K562 (cell line): ENCODE results near the gene RPL7A. TPM values are rescaled to one million over a fixed set of nuclear protein-coding genes. Genes with fewer than 3 reads are reported as not detected.

Experiments used
- BCOR ChIP-seq: fragments of 450-650 bp; IDR thresholded peaks from 2 replicates; pipeline ENCODE4 v1.6.1; 2016
- DNMT1 ChIP-seq: fragments of 450-650 bp; IDR thresholded peaks from 2 replicates; pipeline ENCODE4 v1.6.1; 2016; ENCODE audit warnings: antibody characterized with exemption, mild to moderate bottlenecking
- FOXM1 ChIP-seq, 2 experiments: fragments of 450-650 bp in 1 of 2; sonication (generic) in 1 of 2; formaldehyde crosslinking in 1 of 2; IDR thresholded peaks; 2 replicates each; pipeline versions ENCODE4 v1.6.1 to v1.9.0; 2017 to 2022; ENCODE audit warnings: low read depth in 2 of 2, mild to moderate bottlenecking in 2 of 2, missing genetic modification reagents in 1 of 2, moderate library complexity in 1 of 2
- GABPB1 ChIP-seq: sonication (generic); formaldehyde crosslinking; IDR thresholded peaks from 2 replicates; pipeline ENCODE4 v1.8.0; 2022; ENCODE audit warnings: mild to moderate bottlenecking, missing genetic modification reagents
- MBD1 ChIP-seq: fragments of 250-450 bp; sonication (Bioruptor Pico); IDR thresholded peaks from 2 replicates; pipeline ENCODE4 v1.8.0; 2022; ENCODE audit warnings: inconsistent platforms
- MIER1 ChIP-seq: fragments of 450-650 bp; IDR thresholded peaks from 2 replicates; pipeline ENCODE4 v1.6.1; 2016; ENCODE audit warnings: antibody characterized with exemption, mild to moderate bottlenecking, low read depth
- MTF1 ChIP-seq: fragments of 250-450 bp; sonication (Bioruptor Pico); IDR thresholded peaks from 2 replicates; pipeline ENCODE4 v1.9.0; 2021; ENCODE audit warnings: moderate library complexity, mild to moderate bottlenecking, inconsistent platforms, borderline replicate concordance
- MXD1 ChIP-seq: fragments of 250-450 bp; sonication (Bioruptor Pico); IDR thresholded peaks from 2 replicates; pipeline ENCODE4 v1.8.0; 2021; ENCODE audit warnings: borderline replicate concordance, mild to moderate bottlenecking, moderate library complexity; ENCODE audit not compliant: poor library complexity, severe bottlenecking
- NBN ChIP-seq: fragments of 450-650 bp; IDR thresholded peaks from 2 replicates; pipeline ENCODE4 v1.6.1; 2016; ENCODE audit warnings: low read depth, mild to moderate bottlenecking
- PBX2 ChIP-seq, 2 experiments: IDR thresholded peaks in 1 of 2; conservative IDR thresholded peaks in 1 of 2; 2 replicates each; pipeline ENCODE4 v1.6.1; 2016; ENCODE audit warnings: low read depth in 2 of 2, mild to moderate bottlenecking in 1 of 2, missing compliant biosample characterization in 1 of 2, missing genetic modification characterization in 1 of 2, moderate library complexity in 1 of 2
- SAFB2 ChIP-seq: fragments of 200-400 bp; formaldehyde crosslinking; IDR thresholded peaks from 2 replicates; pipeline ENCODE4 v1.6.1; 2018; ENCODE audit warnings: borderline replicate concordance, low read length, low read depth, moderate library complexity; ENCODE audit not compliant: severe bottlenecking
- SIX5 ChIP-seq, 2 experiments: IDR thresholded peaks; 2 replicates each; pipeline ENCODE4 v1.6.1; 2011; ENCODE audit warnings: low read length in 2 of 2, borderline replicate concordance in 1 of 2, low read depth in 1 of 2, mild to moderate bottlenecking in 1 of 2, moderate library complexity in 1 of 2; ENCODE audit not compliant: insufficient read depth in 1 of 2
- ZBTB49 ChIP-seq: sonication (generic); formaldehyde crosslinking; IDR thresholded peaks from 2 replicates; pipeline ENCODE4 v1.8.0; 2022; ENCODE audit warnings: missing genetic modification reagents, mild to moderate bottlenecking, borderline replicate concordance
- ZKSCAN1 ChIP-seq: fragments of 150-350 bp; IDR thresholded peaks from 2 replicates; pipeline ENCODE4 v1.6.1; 2016; ENCODE audit warnings: low read depth, low read length
- ZNF766 ChIP-seq: fragments of 200-800 bp; sonication (Bioruptor generic); conservative IDR thresholded peaks from 2 replicates; pipeline ENCODE4 v1.6.1; 2016; ENCODE audit warnings: missing genetic modification characterization, missing compliant biosample characterization
- polyA plus RNA-seq, 8 experiments: library from polyadenylated mRNA; depleted of rRNA in 4 of 8; stranded (reverse) in 5 of 8; unstranded in 3 of 8; fragments of >200 nt; fragmentation: Nextera tagmentation in 2 of 8; fragmentation: Illumina TruSeq in 1 of 8; extraction: Ambion mirVana in 2 of 8; extraction: Trizol in 1 of 8; gene quantifications; 2 replicates each; pipeline versions ENCODE4 v1.2.1 to v1.2.3, GENCODE V29; 2011 to 2014; ENCODE audit warnings: inconsistent platforms in 1 of 8, missing spikeins in 1 of 8
- total RNA-seq, 7 experiments: library from RNA; depleted of rRNA in 6 of 7; stranded (reverse); fragments of >200 nt in 6 of 7; fragmentation: Illumina TruSeq in 2 of 7; extraction: Trizol in 2 of 7; gene quantifications; 2 replicates each; pipeline versions ENCODE4 v1.2.1 to v1.2.3, GENCODE V29; 2011 to 2021; ENCODE audit warnings: low replicate concordance in 1 of 7
- TF ChIP-seq, protein P1 (sequence below): fragments of 250-450 bp; sonication (Bioruptor Pico); IDR thresholded peaks from 2 replicates; pipeline ENCODE4 v1.8.0; 2021; ENCODE audit warnings: moderate library complexity, mild to moderate bottlenecking, inconsistent platforms

The RPL7A gene
- total and polyA plus RNA-seq, 9 of the 15 experiments (the other 6 are each of a cell fraction or from before 2014, with no cell fraction given), result 1,935 to 3,760 (median 2,652) TPM

- TF ChIP-seq MXD1 (CRISPR knock-in tag), result no peak
- TF ChIP-seq GABPB1 (CRISPR knock-in tag), result peak; percentile 62; the same call in 1 of the 2 replicates
- no peak for TF ChIP-seq BCOR
- TF ChIP-seq ZKSCAN1, result no peak
- TF ChIP-seq ZBTB49 (CRISPR knock-in tag), result no peak
- no peak for TF ChIP-seq MBD1 (CRISPR knock-in tag)
- no peak for TF ChIP-seq DNMT1
- no peak for TF ChIP-seq ZNF766 (CRISPR knock-in tag)
- TF ChIP-seq FOXM1 (IDR thresholded peaks at IDR 0.05; ENCODE audit: low read depth), result peak; percentile 53; the same call in 1 of the 2 replicates
- no peak for TF ChIP-seq FOXM1 (CRISPR knock-in tag; IDR thresholded peaks at IDR 0.05; ENCODE audit: low read depth)
- TF ChIP-seq, protein P1, sequence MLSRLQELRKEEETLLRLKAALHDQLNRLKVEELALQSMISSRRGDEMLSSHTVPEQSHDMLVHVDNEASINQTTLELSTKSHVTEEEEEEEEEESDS (CRISPR knock-in tag), result no peak
- no peak for TF ChIP-seq SAFB2
- no peak for TF ChIP-seq PBX2 (CRISPR knock-in tag; IDR thresholded peaks at IDR 0.05; ENCODE audit: low read depth)
- no peak for TF ChIP-seq PBX2 (tag; conservative IDR thresholded peaks at IDR 0.05; ENCODE audit: low read depth)
- TF ChIP-seq MTF1, result no peak
- no peak for TF ChIP-seq NBN
- TF ChIP-seq MIER1, result no peak
- TF ChIP-seq SIX5 (IDR thresholded peaks at IDR 0.05; ENCODE audit: borderline replicate concordance in 1 of 2, insufficient read depth in 1 of 2, low read depth in 1 of 2, low read length in 2 of 2), result no peak
Measured at GRCh38 chr9:133375724-133376654, 28.0 kb downstream of the RPL7A start, which contains the start of the genes STKLD1 and SURF4 (continued).
